HFFc6 (cell line): ENCODE measurements around the gene ARHGEF6. TPM values are rescaled to one million over a fixed set of nuclear protein-coding genes. Genes with fewer than 3 reads are reported as not detected.

Experiments used
- DNase-seq: peaks from one replicate; pipeline ENCODE4 v3.0.0-alpha.2; 2018
- H3K27ac Mint-ChIP-seq: 2 replicates; pipeline ENCODE4 v1.8.0; 2020; ENCODE audit warnings: mild to moderate bottlenecking, mixed read lengths
- H3K27me3 Mint-ChIP-seq: 2 replicates; pipeline ENCODE4 v1.8.0; 2021; ENCODE audit warnings: mild to moderate bottlenecking, moderate library complexity, mixed read lengths; ENCODE audit not compliant: insufficient read depth
- H3K36me3 Mint-ChIP-seq: 2 replicates; pipeline ENCODE4 v1.8.0; 2021; ENCODE audit warnings: low read depth, mixed read lengths
- H3K4me1 Mint-ChIP-seq: 2 replicates; pipeline ENCODE4 v1.8.0; 2020; ENCODE audit warnings: low read depth, mixed read lengths
- H3K4me3 Mint-ChIP-seq: 2 replicates; pipeline ENCODE4 v1.8.0; 2020; ENCODE audit warnings: mild to moderate bottlenecking, moderate library complexity, mixed read lengths
- H3K9me3 Mint-ChIP-seq: 2 replicates; pipeline ENCODE4 v1.8.0; 2020; ENCODE audit warnings: mild to moderate bottlenecking, mixed read lengths
- total RNA-seq, 6 experiments: library from RNA; stranded (reverse); fragmentation: NEBNext Ultra II Directional; extraction: Animal tissue kit (Norgen Biotek cat#: 25700); gene quantifications; 2 replicates in 1 of 6; 3 replicates in 5 of 6; pipeline ENCODE4 v1.2.3, GENCODE V29; 2021
- TF ChIP-seq, protein P1 (sequence below): fragments of 200-600 bp; sonication (generic); IDR thresholded peaks from 2 replicates; pipeline ENCODE4 v1.5.0; 2021; ENCODE audit warnings: antibody characterized with exemption, mild to moderate bottlenecking

Gene ARHGEF6
- total RNA-seq, 6 experiments from 2014 or later: 2.5 to 5.4 (median 4.9) TPM

DNA sequence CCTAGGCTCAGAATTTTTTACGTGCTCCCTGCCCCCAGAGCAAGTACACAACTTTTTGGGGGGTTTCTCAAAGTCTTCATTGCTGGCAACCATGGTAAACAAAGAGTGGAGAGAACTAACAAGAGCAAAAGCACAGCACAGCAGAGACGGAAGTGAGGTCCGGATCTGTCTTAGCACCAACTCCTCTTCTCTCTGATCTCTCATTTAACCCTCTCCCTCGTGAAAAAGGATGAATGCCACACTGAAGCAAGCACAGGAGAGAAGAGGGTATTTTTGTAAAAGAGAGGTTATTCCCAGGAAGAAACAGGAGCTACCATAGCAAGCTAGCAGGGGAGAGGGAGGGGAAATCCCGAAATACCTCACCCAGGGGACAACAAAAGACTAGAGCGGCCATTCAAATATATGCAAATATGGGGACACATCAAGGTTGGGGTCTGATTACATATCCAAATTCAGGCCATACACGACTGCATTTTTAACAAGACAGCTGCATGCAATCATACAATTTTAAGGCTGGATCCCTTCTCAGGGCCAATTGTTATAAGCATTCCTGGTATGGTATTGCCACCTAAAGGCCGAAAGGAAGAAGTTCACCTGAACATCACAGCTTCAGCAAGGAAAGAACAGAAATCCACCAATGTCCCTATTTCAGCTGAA is 86.2 kb downstream of the ARHGEF6 start:
- TF ChIP-seq, protein P1, sequence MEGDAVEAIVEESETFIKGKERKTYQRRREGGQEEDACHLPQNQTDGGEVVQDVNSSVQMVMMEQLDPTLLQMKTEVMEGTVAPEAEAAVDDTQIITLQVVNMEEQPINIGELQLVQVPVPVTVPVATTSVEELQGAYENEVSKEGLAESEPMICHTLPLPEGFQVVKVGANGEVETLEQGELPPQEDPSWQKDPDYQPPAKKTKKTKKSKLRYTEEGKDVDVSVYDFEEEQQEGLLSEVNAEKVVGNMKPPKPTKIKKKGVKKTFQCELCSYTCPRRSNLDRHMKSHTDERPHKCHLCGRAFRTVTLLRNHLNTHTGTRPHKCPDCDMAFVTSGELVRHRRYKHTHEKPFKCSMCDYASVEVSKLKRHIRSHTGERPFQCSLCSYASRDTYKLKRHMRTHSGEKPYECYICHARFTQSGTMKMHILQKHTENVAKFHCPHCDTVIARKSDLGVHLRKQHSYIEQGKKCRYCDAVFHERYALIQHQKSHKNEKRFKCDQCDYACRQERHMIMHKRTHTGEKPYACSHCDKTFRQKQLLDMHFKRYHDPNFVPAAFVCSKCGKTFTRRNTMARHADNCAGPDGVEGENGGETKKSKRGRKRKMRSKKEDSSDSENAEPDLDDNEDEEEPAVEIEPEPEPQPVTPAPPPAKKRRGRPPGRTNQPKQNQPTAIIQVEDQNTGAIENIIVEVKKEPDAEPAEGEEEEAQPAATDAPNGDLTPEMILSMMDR: peak; percentile 78
- peak; percentile 40 for DNase-seq
- H3K27ac Mint-ChIP-seq: peak overlapping the region; percentile 5; the same call in 1 of the 2 replicates
- no peaks in the 10 kb centered on the region for H3K36me3 Mint-ChIP-seq
- no peaks in the 10 kb centered on the region for H3K27me3 Mint-ChIP-seq
- H3K9me3 Mint-ChIP-seq: no peaks in the 10 kb centered on the region
- H3K4me1 Mint-ChIP-seq: peaks cover 29% of the 10 kb centered on the region
- H3K4me3 Mint-ChIP-seq: peak overlapping the region; percentile 41; the same call in 1 of the 2 replicates

- DNase-seq: no peak
These were observed 88.5 kb downstream of the ARHGEF6 start for GRCh38 chrX:136692271-136692670.

DNA sequence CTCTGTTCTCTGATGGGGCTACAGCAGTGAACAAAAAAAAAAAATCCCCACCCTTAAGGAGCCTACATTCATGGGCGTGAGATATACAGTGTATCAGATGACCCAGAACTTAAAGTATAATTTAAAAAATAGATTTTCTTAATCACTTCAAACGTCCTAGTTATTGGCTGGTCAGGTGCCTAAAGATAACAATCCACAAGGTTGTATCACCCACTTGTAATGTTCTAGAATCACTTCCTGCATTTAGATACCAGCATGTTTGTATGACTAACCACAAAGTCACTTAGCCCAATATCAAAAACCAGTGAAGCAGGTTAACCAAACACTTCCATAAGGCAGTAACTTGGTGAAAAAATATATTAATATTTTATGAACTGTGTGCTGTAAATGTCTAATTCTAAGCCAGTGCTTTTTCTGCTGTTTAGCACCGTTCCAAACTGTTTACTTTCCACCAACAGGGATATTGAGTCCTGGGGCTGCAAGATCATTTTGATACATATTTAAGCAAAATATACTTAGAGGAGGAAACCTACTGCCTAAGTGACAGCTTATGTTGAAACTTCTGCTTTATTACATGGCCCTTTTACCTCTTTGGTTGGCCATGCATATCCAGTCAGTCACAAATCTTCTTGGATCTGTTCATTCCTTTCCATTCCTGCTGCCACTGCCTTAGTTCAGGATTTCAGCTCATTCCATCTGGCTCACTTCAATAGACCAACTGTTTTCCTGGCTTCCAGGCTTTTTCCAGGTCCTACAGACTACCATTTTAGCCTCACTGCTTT is 89.5 kb downstream of the ARHGEF6 start:
- peaks cover 36% of the 10 kb centered on the region for H3K4me1 Mint-ChIP-seq
- no peaks in the 10 kb centered on the region for H3K36me3 Mint-ChIP-seq
- TF ChIP-seq, protein P1: no peak
- H3K27ac Mint-ChIP-seq: no peak overlapping the region
- H3K4me3 Mint-ChIP-seq: no peak overlapping the region
- H3K9me3 Mint-ChIP-seq: no peaks in the 10 kb centered on the region
- DNase-seq: no peak
- no peaks in the 10 kb centered on the region for H3K27me3 Mint-ChIP-seq

More at GRCh38 chrX:136692271-136692670, 88.5 kb downstream of the ARHGEF6 start:
- Mint-ChIP-seq H3K27me3 (no peaks in the 10 kb centered on the region), H3K27ac (no peak overlapping the region), H3K9me3 (no peaks in the 10 kb centered on the region), H3K36me3 (no peaks in the 10 kb centered on the region), H3K4me3 (no peak overlapping the region), H3K4me1 (peaks cover 36% of the 10 kb centered on the region)
- TF ChIP-seq, protein P1: no peak

DNA sequence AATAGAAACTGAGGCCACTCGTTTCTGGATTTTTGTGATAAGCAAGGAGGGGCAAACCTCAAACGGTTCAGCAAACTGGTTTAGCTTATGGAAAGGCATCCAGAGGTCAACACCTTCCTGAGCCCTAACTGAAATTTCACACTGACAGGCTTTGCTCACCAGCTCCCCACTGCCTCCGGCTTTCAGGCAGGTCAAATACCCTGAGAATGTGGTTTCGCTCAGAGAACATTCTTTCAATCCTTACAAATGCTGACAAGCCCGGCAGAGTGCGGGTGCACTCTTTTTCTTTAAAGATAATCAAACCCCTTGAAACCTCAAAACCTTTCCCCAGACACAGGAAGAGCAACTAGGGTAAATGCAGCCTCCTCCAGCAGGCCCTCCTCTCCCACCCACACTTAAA is 91.3 kb downstream of the ARHGEF6 start:
- no peaks in the 10 kb centered on the region for H3K9me3 Mint-ChIP-seq
- H3K36me3 Mint-ChIP-seq: no peaks in the 10 kb centered on the region
- peaks cover 33% of the 10 kb centered on the region for H3K4me1 Mint-ChIP-seq
- no peak overlapping the region; the same call in 1 of the 2 replicates for H3K27ac Mint-ChIP-seq
- TF ChIP-seq, protein P1: no peak
- no peak overlapping the region for H3K4me3 Mint-ChIP-seq
- no peak for DNase-seq
- no peaks in the 10 kb centered on the region for H3K27me3 Mint-ChIP-seq

DNA sequence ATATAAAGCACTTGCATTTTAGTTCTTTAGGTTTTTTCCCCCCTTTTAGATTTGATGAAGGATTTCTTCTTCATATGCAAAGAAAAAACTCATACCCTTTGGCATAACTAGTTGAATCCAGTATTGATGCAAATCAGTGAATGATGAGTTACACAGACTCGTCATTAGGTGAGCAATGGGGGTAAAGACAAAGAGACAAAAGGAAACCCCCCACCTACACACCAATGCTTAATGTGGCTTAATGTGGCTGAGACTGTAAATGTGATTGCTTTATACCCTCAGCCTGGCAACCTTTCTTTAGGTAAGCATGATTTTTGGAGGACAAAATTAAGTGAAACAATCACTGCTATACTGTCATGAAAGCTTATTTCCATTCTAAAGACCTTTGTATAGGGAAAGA is 93.3 kb downstream of the ARHGEF6 start:
- no peak for DNase-seq
- Mint-ChIP-seq H3K36me3 (no peaks in the 10 kb centered on the region), H3K4me3 (no peak overlapping the region), H3K4me1 (peaks cover 29% of the 10 kb centered on the region), H3K27me3 (no peaks in the 10 kb centered on the region), H3K9me3 (no peaks in the 10 kb centered on the region), H3K27ac (no peak overlapping the region)
- TF ChIP-seq, protein P1: no peak
